DOHH2 (cell line): ENCODE measurements around the gene MFF.

Source experiments
- CTCF ChIP-seq: fragments of 200-600 bp; sonication (generic); IDR thresholded peaks from one replicate; pipeline ENCODE4 v1.5.1; 2014; ENCODE audit warnings: antibody characterized with exemption, mild to moderate bottlenecking, low read depth, low read length; ENCODE audit not compliant: poor library complexity, severe bottlenecking
- EZH2phosphoT487 ChIP-seq: fragments of 200-600 bp; sonication (generic); IDR thresholded peaks from 2 replicates; pipeline ENCODE4 v1.6.1; 2017; ENCODE audit warnings: borderline replicate concordance, mild to moderate bottlenecking, antibody characterized with exemption, low read length, moderate library complexity, mixed read lengths

- TF ChIP-seq EZH2phosphoT487 (no peak), CTCF (no peak)
Observed at GRCh38 chr2:227376656-227377396, 51.8 kb downstream of the MFF start.
